NCI-H2171 treated with DMSO at 0.1 percent for 48 hours (cell line): ENCODE results near the gene SHISAL1.

Experiments
- DNase-seq: peaks from one replicate; lab custom pipeline; 2025; lab: John Stamatoyannopoulos, UW

The SHISAL1 gene

GRCh38 chr22:44207981-44208317 lies 104.8 kb downstream of the SHISAL1 start:
- no peak for DNase-seq

- no peak for DNase-seq
Observed at GRCh38 chr22:44207173-44207980, 105.4 kb downstream of the SHISAL1 start.

- DNase-seq = no peak
Observed at GRCh38 chr22:44206696-44207095, 106.1 kb downstream of the SHISAL1 start.

- DNase-seq = no peak
Observed at GRCh38 chr22:44206330-44206645, 106.5 kb downstream of the SHISAL1 start.

GRCh38 chr22:44205516-44206329 lies 107.0 kb downstream of the SHISAL1 start:
- DNase-seq = no peak

GRCh38 chr22:44204739-44205515 lies 107.8 kb downstream of the SHISAL1 start:
- DNase-seq = no peak

GRCh38 chr22:44203203-44203602 lies 109.5 kb downstream of the SHISAL1 start:
- no peak for DNase-seq

GRCh38 chr22:44202261-44202789 lies 110.4 kb downstream of the SHISAL1 start:
- peak; percentile 26 for DNase-seq

GRCh38 chr22:44201665-44202064 lies 111.1 kb downstream of the SHISAL1 start:
- peak; percentile 27 for DNase-seq

- DNase-seq = peak; percentile 18
Observed at GRCh38 chr22:44200855-44201550, 111.7 kb downstream of the SHISAL1 start.

GRCh38 chr22:44200451-44200850 lies 112.3 kb downstream of the SHISAL1 start:
- DNase-seq = no peak

- no peak for DNase-seq
Observed at GRCh38 chr22:44199866-44200265, 112.9 kb downstream of the SHISAL1 start.

GRCh38 chr22:44199164-44199563 lies 113.6 kb downstream of the SHISAL1 start:
- no peak for DNase-seq

GRCh38 chr22:44197271-44197670 lies 115.5 kb downstream of the SHISAL1 start:
- DNase-seq = no peak

GRCh38 chr22:44196731-44197131 lies 116.0 kb downstream of the SHISAL1 start:
- DNase-seq = no peak

- DNase-seq = no peak
Observed at GRCh38 chr22:44196241-44196640, 116.5 kb downstream of the SHISAL1 start.

- DNase-seq = peak; percentile 76
Observed at GRCh38 chr22:44195189-44195871, 117.4 kb downstream of the SHISAL1 start.

GRCh38 chr22:44194569-44194968 lies 118.2 kb downstream of the SHISAL1 start:
- no peak for DNase-seq
